SK-N-SH treated with all-trans-retinoic acid at 6 μM for 48 hours (cell line): Measurements from ENCODE around the gene SLC12A4.

Experiments used
- ARNTL ChIP-seq: fragments of 450-650 bp; formaldehyde crosslinking; IDR thresholded peaks from 2 replicates; pipeline ENCODE4 v1.5.0; 2020; ENCODE audit warnings: low read depth, mild to moderate bottlenecking, moderate library complexity, borderline replicate concordance
- CREB5 ChIP-seq: fragments of 250-450 bp; sonication (Bioruptor Pico); IDR thresholded peaks from 2 replicates; pipeline ENCODE4 v1.5.1; 2020; ENCODE audit warnings: low read depth, mild to moderate bottlenecking, moderate library complexity
- TOX ChIP-seq: fragments of 250-450 bp; sonication (Bioruptor Pico); IDR thresholded peaks from 2 replicates; pipeline ENCODE4 v1.8.0; 2021; ENCODE audit warnings: mild to moderate bottlenecking, moderate library complexity, borderline replicate concordance
- ZFP3 ChIP-seq: fragments of 250-450 bp; sonication (Bioruptor Pico); IDR thresholded peaks from 2 replicates; pipeline ENCODE4 v1.5.0; 2020; ENCODE audit warnings: mild to moderate bottlenecking, moderate library complexity

GRCh38 chr16:67977469-67978227 lies 9.2 kb upstream of the SLC12A4 start:
- TF ChIP-seq TOX (CRISPR knock-in tag) = no peak
- TF ChIP-seq CREB5 (CRISPR knock-in tag) = no peak
- TF ChIP-seq ZFP3 (CRISPR knock-in tag) = no peak
- TF ChIP-seq ARNTL = no peak
